Adipose tissue (tissue), 3 donors: ENCODE measurements around the gene HEXB. TPM values are rescaled to one million over a fixed set of nuclear protein-coding genes. Genes with fewer than 3 reads are reported as not detected.
"Not testable (repeated sequence)": the region's sequence is repeated elsewhere in the genome, so short reads cannot be mapped to it uniquely, and the experiment has no call there.

Source experiments
- H3K27ac ChIP-seq: one replicate; pipeline ENCODE4 v1.5.1; 2013; ENCODE audit warnings: low read depth, low read length
- WGBS, 3 donors: extraction: QIAGEN DNeasy Blood & Tissue Kit; methylation state at CpG; one replicate each; pipeline ENCODE4 v1.1.7; 2013; 5-methylcytosine and 5-hydroxymethylcytosine counted together
- polyA plus RNA-seq, 3 donors: library from polyadenylated mRNA; stranded (reverse); fragments of 200-250 nt; gene quantifications; one replicate each; pipeline ENCODE4 v1.2.3, GENCODE V29; 2013
- donor health status: healthy with polysubstance abuse.
- donor health status: Bipolar disorder and iron deficiency.
- donor health status: healthy.

Gene HEXB
- polyA plus RNA-seq, 3 donors, result 47.0 to 73.6 (median 68.6) TPM

- no peak overlapping the region for H3K27ac ChIP-seq
Observed at GRCh38 chr5:74685979-74686631, 1.1 kb downstream of the HEXB start.

GRCh38 chr5:74686962-74687751 is 2.1 kb downstream of the HEXB start:
- WGBS, 3 donors, result 90 to 91% (median 91%) methylated on average over 5 of the region's 5 CpGs
- no peak overlapping the region for H3K27ac ChIP-seq

More at GRCh38 chr5:74685979-74686631, 1.1 kb downstream of the HEXB start:
- 39 to 61% (median 43%) methylated on average over 10 of the region's 10 CpGs for WGBS, 3 donors

- WGBS, 3 donors, result 87 to 93% (median 90%) methylated on average over 4 of the region's 4 CpGs
- no peak overlapping the region for H3K27ac ChIP-seq
Observed at GRCh38 chr5:74693191-74693590, 8.2 kb downstream of the HEXB start.

- WGBS, 3 donors, result 29 to 54% (median 32%) methylated on average over 1 of the region's 1 CpG
Observed at GRCh38 chr5:74717596-74717995, 32.6 kb downstream of the HEXB start.

GRCh38 chr5:74722271-74722670 is 37.2 kb downstream of the HEXB start:
- WGBS, 3 donors, result 30 to 77% (median 68%) methylated on average over 1 of the region's 1 CpG
- no peak overlapping the region for H3K27ac ChIP-seq

More at GRCh38 chr5:74717596-74717995, 32.6 kb downstream of the HEXB start:
- no peak overlapping the region for H3K27ac ChIP-seq

GRCh38 chr5:74725331-74725730 is 40.3 kb downstream of the HEXB start:
- WGBS, 3 donors, result 89 to 95% (median 93%) methylated on average over 1 of the region's 1 CpG
- H3K27ac ChIP-seq, result no peak overlapping the region

- H3K27ac ChIP-seq, result no peak overlapping the region
- 88 to 93% (median 90%) methylated on average over 6 of the region's 6 CpGs for WGBS, 3 donors
Observed at GRCh38 chr5:74736759-74737158, 51.7 kb downstream of the HEXB start.

- WGBS, 3 donors, result 96 to 98% (median 96%) methylated on average over 4 of the region's 4 CpGs
- no peak overlapping the region for H3K27ac ChIP-seq
Observed at GRCh38 chr5:74738406-74738805, 53.4 kb downstream of the HEXB start.

GRCh38 chr5:74748742-74749141 is 63.7 kb downstream of the HEXB start:
- 98% methylated on average over 4 of the region's 4 CpGs for WGBS, 3 donors
- H3K27ac ChIP-seq, result not testable (repeated sequence)

- 77 to 89% (median 77%) methylated on average over 1 of the region's 1 CpG for WGBS, 3 donors
- H3K27ac ChIP-seq, result no peak overlapping the region
Observed at GRCh38 chr5:74761241-74761640, 76.2 kb downstream of the HEXB start.

GRCh38 chr5:74762599-74762998 is 77.6 kb downstream of the HEXB start:
- WGBS, 3 donors, result 96 to 100% (median 96%) methylated on average over 2 of the region's 2 CpGs
- no peak overlapping the region for H3K27ac ChIP-seq

GRCh38 chr5:74763504-74763903 is 78.5 kb downstream of the HEXB start:
- no peak overlapping the region for H3K27ac ChIP-seq

GRCh38 chr5:74765201-74765600 is 80.2 kb downstream of the HEXB start:
- no peak overlapping the region for H3K27ac ChIP-seq
- WGBS, 3 donors, result 64 to 83% (median 80%) methylated on average over 9 of the region's 9 CpGs

GRCh38 chr5:74765929-74766328 is 80.9 kb downstream of the HEXB start:
- no peak overlapping the region for H3K27ac ChIP-seq
- 51 to 77% (median 72%) methylated on average over 27 of the region's 27 CpGs for WGBS, 3 donors

GRCh38 chr5:74766418-74766848 is 81.4 kb downstream of the HEXB start:
- 0 to 1% (median 1%) methylated on average over 10 of the region's 10 CpGs for WGBS, 3 donors
- H3K27ac ChIP-seq, result no peak overlapping the region

GRCh38 chr5:74766849-74767578 is 82.0 kb downstream of the HEXB start, which contains the start of the genes GFM2 and NSA2:
Gene GFM2 (minus strand): TSS chr5:74767117. CDS start chr5:74763742, 3,375 bp downstream.
Gene NSA2 (plus strand): TSS chr5:74767249. CDS start chr5:74767361, 112 bp downstream.
- 0 to 1% (median 0%) methylated on average over 54 of the region's 54 CpGs for WGBS, 3 donors
- H3K27ac ChIP-seq, result no peak within 1 kb of the TSS

GRCh38 chr5:74767579-74767913 is 82.5 kb downstream of the HEXB start:
- WGBS, 3 donors, result 0 to 1% (median 1%) methylated on average over 9 of the region's 9 CpGs
- no peak overlapping the region for H3K27ac ChIP-seq
